OCI-LY7 (cell line): ENCODE results near the gene PML. TPM values are rescaled to one million over a fixed set of nuclear protein-coding genes. Genes with fewer than 3 reads are reported as not detected.
"Not testable (repeated sequence)": the region's sequence is repeated elsewhere in the genome, so short reads cannot be mapped to it uniquely, and the experiment has no call there.

Source experiments
- BruUV-seq: library from RNA; stranded (reverse); fragments of 400-500 nt; replicated peaks from 2 replicates; lab custom pipeline; 2021; lab: Mats Ljungman, UMichigan
- CTCF ChIA-PET: fragments of 300-600 bp; sonication (Branson Sonifier 250); formaldehyde crosslinking; loops from one replicate; lab custom pipeline; 2022; ENCODE audit warnings: antibody characterized with exemption; ENCODE audit not compliant: unreplicated experiment; lab: Charles Lee
- POLR2A ChIA-PET: fragments of 300-600 bp; sonication (Branson Sonifier 250); formaldehyde crosslinking; loops from one replicate; lab custom pipeline; 2022; ENCODE audit warnings: antibody characterized with exemption; lab: Charles Lee
- DNase-seq: peaks from one replicate; pipeline ENCODE4 v3.0.0-alpha.2; 2015; ENCODE audit warnings: low spot score
- H2AFZ ChIP-seq: fragments of 200-600 bp; sonication (generic), shearing (Covaris generic); 2 replicates; pipeline ENCODE4 v1.6.1; 2014; ENCODE audit warnings: mild to moderate bottlenecking, antibody characterized with exemption, low read length, moderate library complexity
- H3K27ac ChIP-seq: fragments of 200-600 bp; sonication (generic); 2 replicates; pipeline ENCODE4 v1.5.1; 2014; ENCODE audit warnings: mixed run types, low read depth, mild to moderate bottlenecking, moderate library complexity, low read length, inconsistent platforms; ENCODE audit not compliant: poor library complexity, severe bottlenecking
- H3K36me3 ChIP-seq: fragments of 200-600 bp; sonication (generic); 2 replicates; pipeline ENCODE4 v1.6.1; 2014; ENCODE audit warnings: mild to moderate bottlenecking, antibody characterized with exemption, low read length, moderate library complexity, mixed read lengths; ENCODE audit not compliant: insufficient read depth
- H3K4me1 ChIP-seq: fragments of 200-600 bp; sonication (generic); 2 replicates; pipeline ENCODE4 v1.5.1; 2014; ENCODE audit warnings: mild to moderate bottlenecking, low read length; ENCODE audit not compliant: insufficient read depth, poor library complexity, severe bottlenecking
- H3K4me2 ChIP-seq: fragments of 200-600 bp; sonication (generic); 2 replicates; pipeline ENCODE4 v1.6.1; 2014; ENCODE audit warnings: mild to moderate bottlenecking, low read length
- H3K4me3 ChIP-seq: fragments of 200-600 bp; sonication (generic); 2 replicates; pipeline ENCODE4 v1.5.1; 2014; ENCODE audit warnings: mild to moderate bottlenecking, low read depth, low read length; ENCODE audit not compliant: poor library complexity, severe bottlenecking
- H3K79me2 ChIP-seq: fragments of 200-600 bp; sonication (generic); 2 replicates; pipeline ENCODE4 v1.6.1; 2016; ENCODE audit warnings: low read depth, mild to moderate bottlenecking, low read length, moderate library complexity, mixed read lengths; ENCODE audit not compliant: insufficient read depth
- H3K9me2 ChIP-seq: fragments of 200-600 bp; sonication (generic); 2 replicates; pipeline ENCODE4 v1.6.1; 2016; ENCODE audit warnings: mild to moderate bottlenecking, low read length, mixed read lengths; ENCODE audit not compliant: insufficient read depth
- H3K9me3 ChIP-seq: fragments of 200-600 bp; sonication (generic); 2 replicates; pipeline ENCODE4 v1.6.1; 2014; ENCODE audit warnings: mild to moderate bottlenecking, mixed run types, low read length, mixed read lengths
- H4K20me1 ChIP-seq: fragments of 200-600 bp; sonication (generic); 2 replicates; pipeline ENCODE4 v1.6.1; 2014; ENCODE audit warnings: mild to moderate bottlenecking, antibody characterized with exemption, low read length, moderate library complexity, mixed read lengths; ENCODE audit not compliant: insufficient read depth
- CTCF ChIP-seq: fragments of 200-600 bp; sonication (generic); conservative IDR thresholded peaks from 2 replicates; pipeline ENCODE4 v1.5.1; 2014; ENCODE audit warnings: mild to moderate bottlenecking, antibody characterized with exemption, low read length, moderate library complexity, mixed read lengths
- EZH2phosphoT487 ChIP-seq: fragments of 200-600 bp; sonication (generic); IDR thresholded peaks from 2 replicates; pipeline ENCODE4 v1.6.1; 2018; ENCODE audit warnings: low read depth, borderline replicate concordance, mild to moderate bottlenecking, mixed run types, antibody characterized with exemption, low read length, moderate library complexity, mixed read lengths
- intact Hi-C: fragments of 100-400 bp; cut with micrococcal nuclease; formaldehyde crosslinking; loops from one replicate; pipeline ENCODE4 v1.10.0; 2022; ENCODE audit not compliant: unreplicated experiment
- total RNA-seq, 2 experiments: library from RNA; depleted of rRNA in 1 of 2; stranded (reverse); fragments of >200 nt in 1 of 2; shearing (Covaris generic) in 1 of 2; gene quantifications; 2 replicates each; pipeline ENCODE4 v1.2.3, GENCODE V29; 2014 to 2022

Gene PML
- total RNA-seq, 2 experiments from 2014 or later: 16.9 to 26.1 TPM

- POLR2A ChIA-PET: no interaction called here
- CTCF ChIA-PET: no interaction called here
- no peaks in the 10 kb centered on the region for H3K9me2 ChIP-seq
- H3K4me3 ChIP-seq: no peak overlapping the region
- H3K36me3 ChIP-seq: no peaks in the 10 kb centered on the region
- no peaks in the 10 kb centered on the region for H3K9me3 ChIP-seq
- no TSS peak for BruUV-seq
- H3K4me1 ChIP-seq: no peaks in the 10 kb centered on the region
- H3K4me2 ChIP-seq: no peak overlapping the region
- intact Hi-C loops: no loop called here
- TF ChIP-seq EZH2phosphoT487 (no peak), CTCF (no peak)
- H3K27ac ChIP-seq: no peak overlapping the region
- H4K20me1 ChIP-seq: no peaks in the 10 kb centered on the region
- no peak for DNase-seq
- no peaks in the 10 kb centered on the region for H3K79me2 ChIP-seq
- H2AFZ ChIP-seq: no peak overlapping the region
Measured at GRCh38 chr15:74062671-74063070, 68.2 kb downstream of the PML start.

- H3K4me2 ChIP-seq, POLR2A ChIA-PET, CTCF ChIA-PET, H3K27ac ChIP-seq, H3K79me2 ChIP-seq, BruUV-seq, DNase-seq, H2AFZ ChIP-seq, H3K4me1 ChIP-seq, H3K36me3 ChIP-seq, H3K9me2 ChIP-seq, H3K9me3 ChIP-seq, intact Hi-C loops, H4K20me1 ChIP-seq, H3K4me3 ChIP-seq: not testable (repeated sequence)
Measured at GRCh38 chr15:74063425-74064146, 69.1 kb downstream of the PML start.

GRCh38 chr15:74064183-74064582, 69.7 kb downstream of the PML start:
- H3K9me2 ChIP-seq, DNase-seq, H3K4me3 ChIP-seq, intact Hi-C loops, H3K9me3 ChIP-seq, BruUV-seq, H4K20me1 ChIP-seq, H3K4me2 ChIP-seq, H3K79me2 ChIP-seq, H2AFZ ChIP-seq, H3K4me1 ChIP-seq, H3K36me3 ChIP-seq, POLR2A ChIA-PET, CTCF ChIA-PET, H3K27ac ChIP-seq: not testable (repeated sequence)

GRCh38 chr15:74064822-74065221, 70.3 kb downstream of the PML start:
- H2AFZ ChIP-seq, H3K9me2 ChIP-seq, BruUV-seq, H3K36me3 ChIP-seq, DNase-seq, CTCF ChIA-PET, POLR2A ChIA-PET, intact Hi-C loops, H3K27ac ChIP-seq, H4K20me1 ChIP-seq, H3K4me3 ChIP-seq, H3K4me2 ChIP-seq, H3K4me1 ChIP-seq, H3K9me3 ChIP-seq, H3K79me2 ChIP-seq: not testable (repeated sequence)
